GM21619 (cell line): Measurements from ENCODE around the gene PACSIN2.

Experiments used
- ATAC-seq: cut with Tn5 transposase; IDR thresholded peaks from one replicate; pipeline ENCODE4 v1.9.1; 2021; ENCODE audit not compliant: unreplicated experiment

The PACSIN2 gene

GRCh38 chr22:42866100-42866499, 148.8 kb downstream of the PACSIN2 start:
- ATAC-seq: no peak

- no peak for ATAC-seq
Measured at GRCh38 chr22:42865536-42865935, 149.4 kb downstream of the PACSIN2 start.

GRCh38 chr22:42863349-42863961, 151.5 kb downstream of the PACSIN2 start:
- ATAC-seq: no peak

- no peak for ATAC-seq
Measured at GRCh38 chr22:42862045-42862734, 152.8 kb downstream of the PACSIN2 start.

- ATAC-seq: no peak
Measured at GRCh38 chr22:42860968-42861367, 154.0 kb downstream of the PACSIN2 start.

- no peak for ATAC-seq
Measured at GRCh38 chr22:42857845-42858481, 157.0 kb downstream of the PACSIN2 start.

- ATAC-seq: peak; percentile 69
Measured at GRCh38 chr22:42856865-42857704, 157.9 kb downstream of the PACSIN2 start, which contains the start of gene ARFGAP3. Gene ARFGAP3, minus strand, starts transcription at chr22:42857273. Its CDS starts 91 bp downstream, at chr22:42857182.

- ATAC-seq: peak; percentile 23
Measured at GRCh38 chr22:42856179-42856864, 158.6 kb downstream of the PACSIN2 start.

GRCh38 chr22:42855721-42856120, 159.2 kb downstream of the PACSIN2 start:
- ATAC-seq: no peak

- no peak for ATAC-seq
Measured at GRCh38 chr22:42855211-42855610, 159.7 kb downstream of the PACSIN2 start.

- ATAC-seq: no peak
Measured at GRCh38 chr22:42848941-42849550, 165.9 kb downstream of the PACSIN2 start.

- ATAC-seq: no peak
Measured at GRCh38 chr22:42847110-42847509, 167.8 kb downstream of the PACSIN2 start.

GRCh38 chr22:42844756-42845155, 170.2 kb downstream of the PACSIN2 start:
- ATAC-seq: no peak

GRCh38 chr22:42842658-42843370, 172.1 kb downstream of the PACSIN2 start:
- ATAC-seq: no peak

GRCh38 chr22:42841444-42841843, 173.5 kb downstream of the PACSIN2 start:
- no peak for ATAC-seq

GRCh38 chr22:42837556-42837955, 177.4 kb downstream of the PACSIN2 start:
- no peak for ATAC-seq

- ATAC-seq: no peak
Measured at GRCh38 chr22:42836026-42836425, 178.9 kb downstream of the PACSIN2 start.

GRCh38 chr22:42834177-42834949, 180.6 kb downstream of the PACSIN2 start:
- ATAC-seq: no peak

GRCh38 chr22:42833104-42833503, 181.8 kb downstream of the PACSIN2 start:
- no peak for ATAC-seq
